Fibroblast of skin of abdomen (primary cell): ENCODE data around the gene TRIM13. TPM values are rescaled to one million over a fixed set of nuclear protein-coding genes. Genes with fewer than 3 reads are reported as not detected.
"Not testable (repeated sequence)": the region's sequence is repeated elsewhere in the genome, so short reads cannot be mapped to it uniquely, and the experiment has no call there.

Source experiments
- DNase-seq: peaks from one replicate; pipeline ENCODE4 v3.0.0-alpha.2; 2013
- polyA plus RNA-seq, 2 experiments: library from polyadenylated mRNA; unstranded; fragments of 120-200 nt; gene quantifications; one replicate each; pipeline ENCODE4 v1.2.1, GENCODE V29; 2013; ENCODE audit not compliant: insufficient read length in 2 of 2

Gene TRIM13, protein sequence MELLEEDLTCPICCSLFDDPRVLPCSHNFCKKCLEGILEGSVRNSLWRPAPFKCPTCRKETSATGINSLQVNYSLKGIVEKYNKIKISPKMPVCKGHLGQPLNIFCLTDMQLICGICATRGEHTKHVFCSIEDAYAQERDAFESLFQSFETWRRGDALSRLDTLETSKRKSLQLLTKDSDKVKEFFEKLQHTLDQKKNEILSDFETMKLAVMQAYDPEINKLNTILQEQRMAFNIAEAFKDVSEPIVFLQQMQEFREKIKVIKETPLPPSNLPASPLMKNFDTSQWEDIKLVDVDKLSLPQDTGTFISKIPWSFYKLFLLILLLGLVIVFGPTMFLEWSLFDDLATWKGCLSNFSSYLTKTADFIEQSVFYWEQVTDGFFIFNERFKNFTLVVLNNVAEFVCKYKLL
- polyA plus RNA-seq (2013, experiment 1 of 2; ENCODE audit: insufficient read length): 20.5 TPM
- polyA plus RNA-seq (2013, experiment 2 of 2; ENCODE audit: insufficient read length): 19.9 TPM

DNA sequence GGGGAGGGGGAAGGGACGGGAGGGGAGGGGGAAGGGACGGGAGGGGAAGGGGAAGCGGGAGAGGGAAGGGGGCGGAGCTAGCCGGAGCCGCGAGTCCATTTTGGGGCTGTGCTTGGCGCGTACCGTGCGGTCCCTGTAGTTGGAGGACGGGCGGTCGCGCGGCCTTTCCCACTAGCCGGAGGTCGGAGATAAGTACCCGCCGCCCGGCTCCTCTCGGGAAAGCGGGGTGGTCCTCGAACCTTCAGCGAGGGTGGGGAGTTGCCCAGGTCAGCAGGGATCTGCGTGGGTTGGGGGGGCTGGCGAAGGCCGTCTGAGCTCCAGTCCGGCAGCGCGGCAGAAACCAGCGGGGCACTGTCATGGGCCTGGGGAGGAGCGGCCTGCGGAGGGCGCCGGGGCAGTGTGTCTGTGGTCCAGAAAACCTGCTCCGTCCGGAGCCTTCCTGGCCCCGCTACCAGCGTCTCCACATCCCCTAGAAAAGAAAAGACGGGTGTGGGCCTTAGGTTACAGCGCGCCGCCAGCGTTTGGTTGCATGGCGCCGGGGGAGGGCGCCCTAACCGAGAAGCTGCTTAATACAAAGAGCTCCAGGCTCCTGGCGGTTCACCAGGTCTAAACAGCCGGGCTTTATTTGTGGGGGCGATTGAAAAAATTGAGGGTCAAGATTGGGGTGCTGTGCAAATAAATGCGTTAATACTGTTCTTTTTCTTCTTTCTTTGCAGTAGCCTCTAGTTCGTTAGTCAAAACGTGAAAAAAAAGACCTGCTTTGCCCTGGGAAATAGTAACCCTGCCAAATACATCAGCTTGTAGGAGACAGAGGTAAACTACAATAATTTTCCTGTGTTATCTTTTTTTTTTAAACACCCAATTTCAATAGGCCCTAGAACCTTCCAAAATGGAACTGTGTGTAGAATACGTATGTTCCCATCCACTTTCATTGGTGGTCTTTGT is at the start of gene TRIM13:
TSS of gene TRIM13 (plus strand) at position 92 of the 945 bp plus-strand sequence. CDS start 14,899 bp downstream, outside the sequence.
- peak; percentile 90 for DNase-seq

GRCh38 chr13:49948777-49949270 is 48.0 kb upstream of the TRIM13 start:
- DNase-seq: not testable (repeated sequence)

GRCh38 chr13:49951754-49952535 is 44.9 kb upstream of the TRIM13 start:
- no peak for DNase-seq

DNA sequence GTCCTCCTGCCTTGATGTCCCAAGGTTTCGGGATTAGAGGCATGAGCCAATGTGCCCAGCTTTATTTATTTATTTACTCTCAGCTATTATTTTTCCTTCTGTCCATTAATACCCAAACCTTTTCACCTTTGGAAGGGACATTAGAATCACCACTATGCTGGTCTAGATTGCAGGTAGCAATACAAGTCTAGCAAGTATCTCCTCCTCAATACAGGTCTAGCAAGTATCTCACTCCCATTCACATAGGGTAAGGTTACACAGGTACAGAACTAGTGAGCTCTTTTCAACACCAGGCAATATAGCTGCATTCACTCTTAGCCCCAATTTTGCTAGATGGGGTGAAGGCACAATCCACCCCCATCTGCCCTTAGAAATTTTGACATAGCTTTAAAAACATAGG is 43.3 kb upstream of the TRIM13 start:
- DNase-seq: no peak

DNA sequence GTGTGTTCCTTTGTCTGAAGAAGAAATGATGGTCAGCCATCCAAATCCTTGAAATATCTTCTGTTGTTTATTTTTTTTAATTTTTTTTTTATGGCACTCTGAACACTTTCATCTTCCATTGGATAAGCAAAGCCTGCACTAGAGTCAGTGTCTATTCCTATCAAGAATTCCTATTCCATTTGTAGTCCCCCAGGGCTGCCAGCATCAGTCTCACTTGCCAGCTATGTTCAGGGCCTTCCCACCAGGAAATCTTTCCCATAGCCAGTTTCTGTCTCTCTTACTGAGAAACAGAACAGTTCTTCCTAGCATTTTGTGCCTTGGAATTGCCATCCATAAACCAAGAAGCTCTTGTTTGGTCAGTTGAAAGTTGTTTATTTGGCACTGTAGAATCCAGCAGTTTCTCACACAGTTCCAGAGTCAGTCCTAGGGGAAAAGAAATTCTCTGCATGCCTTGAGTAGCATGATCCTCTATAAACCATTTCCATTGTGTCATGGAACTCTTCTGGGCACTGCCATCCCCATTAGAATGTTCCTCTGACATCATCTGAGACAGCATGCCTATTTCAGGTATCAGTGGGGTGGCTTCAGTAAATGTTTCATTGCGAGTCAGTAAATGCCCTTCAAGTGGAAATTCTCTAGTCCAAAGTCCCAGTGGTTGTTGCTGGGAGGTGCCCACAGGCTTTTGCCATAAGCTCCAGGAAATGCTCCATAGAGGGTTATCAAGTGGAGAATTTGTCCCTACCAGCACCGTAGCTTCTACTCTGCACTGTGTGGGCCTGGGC is 42.0 kb upstream of the TRIM13 start:
- no peak for DNase-seq

DNA sequence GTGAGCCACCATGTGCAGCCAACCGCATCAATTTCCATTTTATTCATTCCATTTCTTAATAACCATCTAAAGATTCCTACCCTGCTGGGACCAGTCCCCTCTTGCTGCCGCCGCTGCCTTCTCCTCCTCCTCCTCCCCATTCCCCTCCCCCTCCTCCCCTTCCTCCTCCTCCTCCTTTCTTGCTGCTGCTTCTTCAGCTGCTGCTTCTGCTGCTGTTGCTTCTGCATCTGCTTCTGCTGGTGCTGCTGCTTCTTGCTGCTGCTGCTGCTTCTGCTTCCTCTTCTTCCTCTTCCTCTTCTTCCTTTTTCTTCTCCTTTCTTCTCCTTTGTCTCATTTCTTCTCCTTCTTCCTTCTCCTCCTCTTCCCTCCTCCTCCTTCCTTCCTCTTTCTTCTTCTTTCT is 40.7 kb upstream of the TRIM13 start:
- DNase-seq: no peak

DNA sequence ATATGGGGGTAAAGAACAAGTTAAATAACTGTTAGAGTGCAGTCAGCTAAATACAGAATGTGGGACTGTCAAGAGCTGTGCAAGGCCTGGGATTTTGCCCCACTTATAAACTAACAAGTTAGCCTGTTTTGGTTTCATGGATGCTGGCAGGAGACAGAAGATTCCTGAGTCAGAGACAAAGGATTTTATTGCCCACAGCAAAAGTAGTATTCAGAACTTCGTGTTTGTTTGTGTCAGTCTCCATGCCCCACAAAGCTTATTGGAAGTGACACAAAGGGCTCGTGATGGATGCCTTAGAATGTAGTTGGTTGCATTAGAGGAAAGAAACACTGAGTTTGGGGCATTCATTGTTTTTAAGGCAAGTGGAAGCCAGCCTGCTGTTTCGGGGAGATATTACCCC is 38.5 kb upstream of the TRIM13 start:
- DNase-seq: no peak

DNA sequence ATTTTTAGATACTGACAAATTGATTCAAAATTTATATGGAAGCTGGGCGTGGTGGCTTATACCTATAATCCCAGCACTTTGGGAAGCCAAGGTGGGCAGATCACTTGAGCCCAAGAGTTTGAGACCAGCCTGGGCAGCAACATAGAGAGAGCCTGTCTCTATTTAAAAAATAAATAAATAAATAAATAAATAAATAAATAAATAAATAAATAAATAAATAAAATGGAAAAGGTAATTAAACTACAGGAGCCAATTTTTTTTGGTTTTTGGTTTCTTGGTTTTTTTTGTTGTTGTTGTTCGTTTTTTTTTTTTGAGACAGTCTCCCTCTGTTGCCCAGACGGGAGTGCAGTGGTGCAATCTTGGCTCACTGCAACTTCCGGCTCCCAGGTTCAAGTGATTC is 29.4 kb upstream of the TRIM13 start:
- DNase-seq: no peak

DNA sequence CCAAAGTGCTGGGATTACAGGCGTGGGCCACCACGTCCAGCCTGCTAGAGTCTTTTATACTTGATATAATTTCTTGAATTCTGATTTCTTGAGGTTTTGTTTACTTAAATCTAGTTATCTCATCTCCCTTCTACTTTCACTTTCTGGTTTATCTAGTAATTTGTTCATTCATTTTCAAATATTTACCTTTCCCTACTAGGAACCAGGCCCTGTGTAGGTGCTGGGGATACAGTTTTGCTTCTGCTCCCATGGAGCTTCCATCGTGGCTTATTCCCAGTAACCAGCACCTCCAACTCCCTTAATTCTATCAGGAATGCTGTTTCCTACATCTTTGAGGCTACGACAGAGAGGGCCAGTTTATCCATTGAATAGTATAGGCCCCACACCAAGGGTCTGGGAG is 24.1 kb upstream of the TRIM13 start:
- DNase-seq: no peak

DNA sequence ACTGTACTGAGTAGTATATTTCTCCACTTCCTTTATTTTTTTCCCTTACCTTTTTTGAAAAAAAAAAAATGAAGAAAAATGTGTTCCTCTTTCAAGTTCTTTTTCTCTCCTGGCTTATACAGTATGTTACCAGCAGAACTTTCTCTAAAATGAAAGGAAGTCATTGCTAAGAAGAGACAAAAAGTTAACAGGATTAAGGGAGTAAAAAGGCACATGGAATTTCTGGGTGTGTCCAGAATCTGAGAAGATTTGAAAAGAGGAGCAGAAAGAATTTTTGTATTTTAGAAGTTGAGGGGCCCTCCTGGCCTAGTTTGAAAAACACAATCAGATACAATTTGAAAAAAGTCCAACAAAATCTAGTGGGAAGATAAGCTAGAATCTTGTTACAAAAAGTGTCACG is 21.0 kb upstream of the TRIM13 start:
- DNase-seq: no peak

DNA sequence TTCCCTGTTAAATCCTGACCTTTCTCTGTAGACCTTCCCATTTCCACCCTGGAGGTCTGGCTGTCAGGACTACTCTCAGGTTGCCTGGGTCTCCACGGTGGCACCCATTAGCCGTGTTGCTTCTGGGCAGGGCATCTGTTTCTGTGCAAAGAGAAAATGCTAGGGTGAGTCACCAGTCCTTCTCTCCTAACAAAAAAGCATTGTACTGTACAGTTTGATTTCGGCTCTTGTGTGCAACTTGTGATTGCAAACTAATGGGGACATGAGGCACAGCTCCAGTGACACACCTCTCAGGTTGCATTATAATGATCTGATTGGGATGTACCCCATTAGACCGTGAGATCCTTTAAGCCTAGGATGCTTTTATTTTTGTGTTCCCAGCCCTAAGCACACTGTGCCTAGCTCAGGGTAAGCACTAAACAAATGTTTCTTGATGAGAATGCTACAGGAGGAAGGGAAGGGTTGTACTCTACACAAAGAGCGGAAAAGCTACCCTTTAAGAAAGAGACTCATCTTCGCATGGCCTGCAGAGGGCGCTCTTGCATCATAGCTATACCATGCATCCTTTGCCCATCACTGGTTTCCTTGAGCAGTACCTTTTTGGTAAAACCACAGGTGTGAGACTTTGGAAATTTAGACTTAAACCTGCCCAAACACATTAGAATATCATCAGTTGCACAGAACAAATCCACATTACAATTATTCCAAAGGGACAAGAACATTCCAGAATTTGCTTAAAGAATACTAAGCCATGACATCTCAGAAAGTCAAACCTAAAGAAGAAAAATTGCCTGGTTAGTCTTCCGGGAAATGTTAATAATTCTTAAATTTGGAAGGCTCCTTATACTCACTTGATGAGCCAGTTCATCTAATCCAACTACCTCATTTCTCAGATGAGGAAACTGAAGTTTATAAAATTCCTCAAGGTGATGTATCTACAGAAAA is 20.3 kb upstream of the TRIM13 start:
- DNase-seq: peak; percentile 60

DNA sequence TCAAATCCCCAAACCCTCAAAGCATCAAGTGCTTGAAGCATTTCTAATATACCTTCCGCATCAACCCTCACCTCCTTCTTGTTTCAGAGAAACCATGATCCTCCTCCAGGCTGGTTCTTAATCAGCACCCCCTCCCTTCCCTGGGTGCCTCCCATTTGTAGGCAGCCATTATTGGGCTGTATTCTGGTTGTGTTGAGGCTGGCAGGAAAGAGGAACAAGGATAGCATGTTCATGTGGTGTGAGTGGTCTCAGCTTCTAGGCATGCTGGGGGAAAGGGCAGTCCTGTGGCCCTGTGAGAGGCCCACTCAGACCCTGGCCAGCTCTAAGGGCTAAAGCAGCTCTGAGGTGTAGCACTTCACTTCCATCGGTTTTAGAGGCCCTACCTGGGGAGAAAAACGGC is 18.9 kb upstream of the TRIM13 start:
- no peak for DNase-seq

- DNase-seq: no peak
These were observed 16.6 kb upstream of the TRIM13 start for GRCh38 chr13:49980266-49980665.

- no peak for DNase-seq
These were observed 11.7 kb upstream of the TRIM13 start for GRCh38 chr13:49985129-49985528.

GRCh38 chr13:49986471-49986870 is 10.4 kb upstream of the TRIM13 start:
- DNase-seq: no peak

DNA sequence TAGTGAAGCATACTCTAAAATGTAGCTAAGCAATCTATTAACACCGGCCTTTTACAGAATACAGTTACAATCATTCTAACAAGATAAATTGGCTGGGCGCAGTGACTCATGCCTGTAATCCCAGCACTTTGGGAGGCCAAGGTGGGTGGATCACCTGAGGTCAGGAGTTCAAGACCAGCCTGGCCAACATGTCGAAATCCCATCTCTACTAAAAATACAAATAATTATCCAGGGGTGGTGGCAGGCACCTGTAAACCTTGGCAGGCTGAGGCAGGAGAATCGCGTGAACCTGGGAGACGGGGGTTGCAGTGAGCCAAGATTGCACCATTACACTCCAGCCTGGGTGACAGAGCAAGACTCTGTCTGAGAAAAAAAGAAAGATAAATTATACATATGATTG is 6.2 kb upstream of the TRIM13 start:
- DNase-seq: not testable (repeated sequence)

DNA sequence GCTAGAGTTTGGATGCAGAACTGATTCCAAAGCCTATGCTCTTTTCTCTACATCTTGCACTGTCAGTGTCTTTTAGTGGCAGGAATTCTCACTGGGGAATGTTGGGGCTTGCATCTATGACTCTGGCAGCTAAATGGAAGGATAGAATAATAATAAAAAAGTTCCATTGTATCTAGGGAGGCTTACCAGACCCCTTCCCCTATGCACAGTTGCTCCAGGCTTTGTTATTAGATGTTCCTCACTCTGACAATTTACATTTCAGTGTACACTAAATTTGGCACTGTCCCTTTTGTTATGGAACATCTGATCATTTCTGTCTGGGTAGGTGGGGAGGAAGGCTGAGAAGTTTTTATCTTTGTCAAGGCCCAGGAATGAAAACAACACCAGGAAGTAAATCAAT is 3.7 kb upstream of the TRIM13 start:
- DNase-seq: no peak

DNA sequence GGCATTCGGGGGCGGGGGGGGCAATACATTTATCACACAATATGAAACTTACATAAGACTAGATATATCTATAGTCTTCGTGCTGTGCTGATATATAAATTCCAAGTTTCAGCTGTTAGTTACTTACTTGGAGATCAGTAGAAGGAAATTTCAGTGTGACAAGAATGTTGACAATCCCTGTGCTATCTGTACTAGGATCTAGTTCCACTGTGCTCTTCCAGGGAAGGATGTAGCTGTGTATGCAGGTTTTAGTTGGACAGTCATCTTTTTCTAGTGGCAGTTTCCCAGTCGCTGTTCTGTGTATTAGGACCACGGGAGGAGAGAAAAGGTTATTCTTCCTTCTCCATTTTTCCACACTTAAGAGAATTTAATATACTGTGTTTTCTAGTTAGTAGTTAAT is 3.2 kb upstream of the TRIM13 start:
- no peak for DNase-seq

DNA sequence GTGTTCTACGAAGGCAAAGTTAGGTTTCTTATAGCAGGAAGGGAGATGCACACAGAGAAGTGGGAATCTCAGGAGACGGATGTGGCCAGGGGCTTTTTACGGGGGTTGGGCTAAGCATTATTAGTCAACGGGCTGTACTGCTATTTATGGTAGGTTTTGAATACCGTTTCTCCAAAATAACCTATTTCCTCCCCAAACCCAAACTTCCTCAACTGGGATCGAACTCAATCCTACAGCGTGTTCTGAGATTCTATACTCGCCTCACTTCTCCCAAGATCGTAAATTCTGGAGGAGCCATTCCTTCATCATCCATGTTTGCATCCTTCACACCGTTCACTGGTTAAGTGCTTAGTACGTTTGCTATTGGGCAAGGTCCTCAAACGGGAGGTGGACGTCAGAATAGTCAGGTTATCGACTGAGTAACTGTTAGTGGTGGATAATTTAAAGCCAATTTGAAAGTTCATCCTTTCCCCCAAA is 1.2 kb upstream of the TRIM13 start:
- no peak for DNase-seq
